NCI-H345 (cell line): ENCODE data around the gene IL4I1.

Source experiments
- DNase-seq: peaks from one replicate; lab custom pipeline; 2025; lab: John Stamatoyannopoulos, UW

Gene IL4I1

GRCh38 chr19:49851456-49852259 lies 45.0 kb downstream of the IL4I1 start:
- peak; percentile 49 for DNase-seq

- DNase-seq, result peak; percentile 86
These were observed 46.0 kb downstream of the IL4I1 start, which contains the start of gene PTOV1 for GRCh38 chr19:49850487-49851342. PTOV1 (plus strand) TSS chr19:49851159.

GRCh38 chr19:49850221-49850486 lies 46.5 kb downstream of the IL4I1 start:
- no peak for DNase-seq

- DNase-seq, result no peak
These were observed 47.1 kb downstream of the IL4I1 start for GRCh38 chr19:49849433-49850220.

- DNase-seq, result no peak
These were observed 47.7 kb downstream of the IL4I1 start for GRCh38 chr19:49848938-49849337.

- DNase-seq, result no peak
These were observed 48.7 kb downstream of the IL4I1 start for GRCh38 chr19:49847731-49848696.

GRCh38 chr19:49846408-49846807 lies 50.3 kb downstream of the IL4I1 start:
- DNase-seq, result no peak

- no peak for DNase-seq
These were observed 51.3 kb downstream of the IL4I1 start for GRCh38 chr19:49845414-49845813.

GRCh38 chr19:49844138-49845095 lies 52.3 kb downstream of the IL4I1 start:
- no peak for DNase-seq

- no peak for DNase-seq
These were observed 53.4 kb downstream of the IL4I1 start for GRCh38 chr19:49843265-49843664.

- DNase-seq, result no peak
These were observed 55.9 kb downstream of the IL4I1 start for GRCh38 chr19:49840736-49841249.

GRCh38 chr19:49840321-49840720 lies 56.4 kb downstream of the IL4I1 start:
- DNase-seq, result no peak

GRCh38 chr19:49839713-49840112 lies 57.0 kb downstream of the IL4I1 start:
- no peak for DNase-seq
